ENCODE data around the gene TLR5.
A peak's percentile ranks its signal among the peaks of the same experiment; 100 is the strongest.

TLR5 gene

DNA sequence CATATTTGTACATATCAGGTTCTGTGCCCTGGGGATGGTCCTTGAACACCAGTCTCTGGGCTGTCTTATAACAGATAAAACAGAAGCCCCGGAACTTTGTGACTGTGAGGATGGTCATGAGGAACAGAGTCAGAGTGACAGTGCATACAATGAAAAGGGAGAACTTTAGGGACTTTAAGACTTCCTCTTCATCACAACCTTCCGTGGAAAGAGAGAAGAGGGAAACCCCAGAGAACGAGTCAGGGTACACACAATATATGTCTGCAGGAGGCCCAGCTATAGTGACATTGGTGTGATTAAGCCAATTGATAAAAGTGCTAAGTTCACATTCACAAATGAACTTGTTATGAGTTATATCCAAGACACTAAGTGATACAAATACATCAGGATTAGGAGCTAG, 32.1 kb downstream of the TLR5 start:
- no peak for DNase-seq (ENCODE audit: low spot score)

DNA sequence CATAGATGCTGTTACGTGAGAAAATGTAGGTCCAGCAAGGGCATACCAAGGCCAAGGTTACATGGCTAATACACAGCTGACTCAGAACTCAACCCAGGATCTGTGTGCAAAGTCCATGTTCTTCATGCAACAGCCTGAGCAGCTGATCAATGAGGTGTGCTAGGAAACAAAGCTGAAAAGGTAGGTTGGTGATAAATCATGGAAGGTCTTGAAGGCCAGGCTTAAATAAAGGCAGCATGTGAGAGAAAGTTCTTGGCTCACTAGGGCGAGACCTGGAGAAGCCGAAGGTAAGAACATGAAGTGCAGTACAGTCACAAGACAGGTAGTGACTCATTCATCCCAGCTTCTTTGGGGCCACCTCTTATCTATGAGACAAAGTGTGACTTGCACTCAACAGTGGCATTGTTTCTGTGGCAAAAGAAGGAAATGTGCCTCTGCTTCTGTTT, 33.4 kb downstream of the TLR5 start:
- no peak for DNase-seq (ENCODE audit: low spot score)

DNA sequence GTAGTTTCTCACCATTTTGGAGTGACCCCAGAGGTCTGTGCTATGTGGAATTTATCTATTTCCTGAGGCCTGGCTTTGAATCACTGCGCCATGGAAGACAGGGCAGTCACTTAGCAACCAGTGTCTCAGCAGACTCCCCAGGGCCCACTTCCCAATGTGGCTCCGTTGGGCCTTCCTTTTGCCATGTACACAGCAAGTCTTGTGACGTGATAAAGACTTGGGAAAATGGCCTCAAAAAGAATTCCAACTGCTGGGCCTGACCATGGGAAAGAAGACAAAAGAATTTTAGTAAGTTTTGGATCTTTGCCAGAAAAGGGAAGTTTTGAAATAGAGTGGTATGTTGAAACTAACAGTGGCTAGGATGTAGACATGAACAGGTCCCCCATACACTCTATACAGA, 36.2 kb downstream of the TLR5 start:
- DNase-seq (ENCODE audit: low spot score), result no peak

DNA sequence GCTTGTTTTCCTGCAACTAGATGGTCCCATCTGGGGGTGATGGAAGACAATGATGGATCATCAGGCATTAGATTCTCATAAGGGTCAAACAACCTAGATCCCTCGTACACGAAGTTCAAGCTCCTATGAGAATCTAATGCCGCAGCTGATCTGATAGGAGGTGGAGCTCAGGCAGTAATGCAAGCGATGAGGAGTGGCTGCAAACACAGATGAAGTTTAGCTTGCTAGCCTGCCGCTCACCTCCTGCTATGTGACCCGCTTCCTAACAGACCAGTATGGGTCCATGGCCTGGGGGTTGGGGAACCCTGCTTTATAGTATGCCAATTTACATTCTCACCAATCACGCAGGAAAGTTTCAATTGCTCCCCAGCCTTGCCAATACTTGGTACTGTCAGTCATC, 37.5 kb downstream of the TLR5 start:
- no peak for DNase-seq (ENCODE audit: low spot score)

DNA sequence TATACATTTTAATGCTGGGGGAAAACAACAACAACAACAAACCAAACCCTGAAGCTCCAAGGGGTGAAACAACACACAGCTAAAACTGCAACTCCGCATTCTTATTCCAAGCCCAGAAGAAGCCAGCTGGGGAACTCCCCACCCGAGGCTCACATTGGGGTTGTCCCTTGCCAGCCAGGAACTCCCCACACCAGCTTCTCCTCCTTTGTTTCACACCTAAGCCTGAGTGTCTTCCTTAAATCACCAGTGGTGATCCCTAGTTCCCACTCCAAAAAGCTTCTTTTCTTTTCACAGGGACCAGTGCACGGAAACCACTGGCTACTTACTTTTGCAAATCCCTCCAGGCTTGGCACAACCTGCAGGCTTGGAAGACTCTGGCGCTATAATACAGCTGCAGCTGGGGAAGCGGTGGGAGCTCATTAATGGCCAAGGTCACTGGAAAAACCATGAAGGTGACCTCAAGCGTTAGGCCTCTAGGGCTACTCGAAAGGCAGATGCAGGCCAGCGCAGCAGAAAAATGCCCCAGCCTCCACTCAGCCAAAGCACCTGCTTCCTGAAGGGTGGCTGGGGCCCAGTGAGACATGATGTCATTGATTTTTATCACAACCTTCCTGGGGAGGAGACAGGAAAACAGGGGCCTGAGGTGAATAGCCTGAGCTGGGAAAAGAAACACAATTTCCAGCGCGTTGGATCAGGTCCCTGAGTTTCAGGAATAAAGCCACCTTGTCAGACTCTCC, 40.1 kb downstream of the TLR5 start:
- no peak for DNase-seq (ENCODE audit: low spot score)

DNA sequence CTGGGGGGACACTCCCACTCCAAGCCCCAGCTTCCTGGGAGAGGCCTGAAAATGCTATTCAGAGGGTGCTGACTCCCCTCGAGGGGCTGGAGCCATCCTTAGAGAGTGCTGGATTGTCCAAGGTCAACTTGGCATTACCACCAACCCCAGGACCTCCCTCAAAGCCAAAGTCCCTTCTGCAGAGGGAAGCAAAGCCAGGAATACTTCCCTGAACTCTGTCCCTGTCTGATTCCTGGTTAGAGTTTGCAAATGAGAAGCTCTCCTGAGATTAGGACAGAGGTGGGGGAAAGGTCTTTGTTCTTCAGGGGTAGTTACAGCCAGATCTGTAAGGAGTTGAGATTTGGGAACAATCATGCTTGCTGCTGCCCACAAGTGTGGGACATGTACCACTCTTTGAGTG, 45.3 kb downstream of the TLR5 start:
- DNase-seq (ENCODE audit: low spot score), result no peak

DNA sequence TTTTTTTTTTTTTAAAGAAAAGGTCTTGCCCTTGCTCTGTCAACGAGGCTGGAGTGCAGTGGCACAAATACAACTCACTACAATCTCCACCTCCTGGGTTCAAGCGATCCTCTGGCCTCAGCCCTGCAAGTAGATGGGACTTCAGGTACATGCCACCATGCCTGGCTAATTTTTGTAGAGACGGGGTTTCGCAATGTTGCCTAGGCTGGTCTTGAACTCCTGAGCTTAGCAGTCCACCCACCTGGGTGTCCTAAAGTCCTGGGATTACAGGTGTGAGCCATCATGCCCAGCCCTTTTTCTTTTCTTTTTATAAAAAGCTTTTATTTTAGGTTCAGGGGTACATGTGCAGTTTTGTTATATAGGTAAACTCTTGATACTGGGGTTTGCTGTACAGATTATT, 47.2 kb downstream of the TLR5 start:
- no peak for DNase-seq (ENCODE audit: low spot score)

DNA sequence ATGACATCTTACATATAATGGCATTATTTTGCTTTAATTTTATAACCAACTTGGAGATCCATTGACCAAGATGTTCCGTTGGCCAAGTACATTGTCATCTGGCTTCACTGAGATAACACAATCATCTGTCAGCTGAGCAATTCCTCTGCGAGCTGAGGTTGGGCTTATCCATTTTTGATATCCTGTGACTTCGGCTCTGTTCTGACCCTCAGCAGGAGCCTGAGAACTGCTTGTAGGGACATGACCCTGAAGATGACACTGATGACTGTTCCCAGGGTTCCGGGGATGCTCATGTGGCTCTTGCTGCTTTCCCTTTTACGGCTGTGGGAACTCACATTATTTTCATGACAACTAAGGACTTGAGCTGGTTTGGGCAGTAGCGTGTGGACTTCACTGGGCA, 51.2 kb downstream of the TLR5 start:
- DNase-seq (ENCODE audit: low spot score), result no peak

DNA sequence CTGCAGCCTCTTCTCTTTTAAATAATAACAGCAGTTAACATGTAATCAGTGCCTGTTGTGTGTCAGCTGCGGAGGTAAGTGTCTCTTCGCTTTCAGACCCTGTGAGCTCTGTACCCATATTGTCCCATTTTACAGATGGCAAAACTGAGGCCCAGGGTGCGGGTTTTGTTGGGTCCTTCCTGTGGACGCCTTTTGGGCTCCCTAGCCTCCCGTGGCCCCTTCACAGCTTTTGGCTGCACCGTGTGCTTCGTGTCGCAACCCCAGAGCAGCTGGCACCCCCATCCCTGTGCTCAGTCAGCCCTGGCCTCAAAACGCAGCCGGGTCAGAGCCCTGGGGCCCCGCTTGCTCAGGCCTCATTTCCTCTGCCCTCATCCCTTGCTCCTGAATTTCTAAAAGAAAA, 53.8 kb downstream of the TLR5 start:
- DNase-seq (ENCODE audit: low spot score), result no peak

DNA sequence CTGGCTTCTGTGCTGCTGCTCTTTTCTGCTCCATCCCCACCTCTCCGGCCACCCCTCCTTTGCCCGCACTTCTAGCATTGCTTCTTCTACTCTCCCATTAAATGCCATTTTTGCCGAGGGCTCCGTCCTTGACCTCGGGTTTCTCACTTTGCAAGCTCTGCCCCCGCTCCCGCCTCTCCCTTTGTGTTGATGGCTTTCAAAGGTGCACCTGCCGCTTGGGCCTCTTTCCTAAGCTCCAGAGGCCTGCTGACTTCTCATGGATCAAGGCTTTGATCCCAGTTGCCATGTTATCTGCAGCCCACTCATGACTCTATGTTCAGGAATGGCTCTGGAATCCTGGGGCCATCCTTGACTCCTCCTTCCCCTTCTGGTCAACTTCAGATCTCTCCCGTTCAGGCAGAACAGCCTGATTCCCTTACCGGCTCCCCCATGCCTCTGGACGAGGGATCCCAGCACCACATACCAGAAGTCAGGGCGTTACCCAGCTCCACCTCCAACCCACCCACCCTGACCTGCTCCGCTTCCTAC, 54.3 kb downstream of the TLR5 start:
- DNase-seq (ENCODE audit: low spot score), result no peak

DNA sequence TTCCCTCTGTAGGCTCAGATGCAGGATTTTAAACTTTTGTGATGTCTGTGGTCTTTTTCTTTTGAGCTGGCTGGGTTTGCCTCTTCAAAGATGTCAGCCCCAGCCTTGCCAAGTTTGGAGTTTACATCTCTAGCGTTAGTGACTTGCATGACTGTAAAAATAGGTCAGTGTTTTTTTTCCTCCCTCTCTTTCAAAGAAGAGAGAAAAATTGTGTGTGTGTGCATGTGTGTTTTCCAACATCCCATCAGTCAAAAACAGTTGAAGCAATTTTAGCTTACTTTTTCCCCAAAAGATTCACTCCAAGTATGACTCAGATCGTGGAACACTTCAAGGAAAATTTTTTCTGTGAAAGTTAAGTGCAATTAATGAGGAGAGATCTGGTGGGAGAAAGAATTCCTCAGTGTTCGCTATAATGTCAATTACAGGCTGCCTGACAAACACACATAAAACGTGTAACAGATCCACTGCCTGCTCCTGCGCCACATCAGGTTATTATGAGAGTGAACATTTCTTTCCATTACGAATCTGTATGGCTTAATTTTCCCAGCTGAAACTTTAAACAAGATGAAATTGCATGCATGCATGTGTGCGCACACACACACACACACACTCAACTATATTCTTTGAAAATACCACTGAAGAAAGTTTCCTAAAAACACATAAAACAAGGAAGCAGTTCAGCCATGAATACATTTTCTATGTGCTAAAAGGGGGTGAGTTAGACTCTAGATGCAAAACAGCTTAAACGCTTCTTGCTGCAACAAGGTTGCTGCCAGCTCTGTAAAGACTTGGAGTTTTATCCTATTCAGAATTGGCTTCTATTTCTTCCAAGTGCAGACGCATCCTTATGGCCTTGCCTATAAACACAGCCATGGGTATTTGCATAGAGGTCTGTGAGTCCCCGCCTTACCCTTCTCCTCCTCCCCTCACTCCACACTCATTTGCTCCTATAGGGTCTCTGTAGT, 55.5 kb downstream of the TLR5 start:
- DNase-seq (ENCODE audit: low spot score), result no peak

DNA sequence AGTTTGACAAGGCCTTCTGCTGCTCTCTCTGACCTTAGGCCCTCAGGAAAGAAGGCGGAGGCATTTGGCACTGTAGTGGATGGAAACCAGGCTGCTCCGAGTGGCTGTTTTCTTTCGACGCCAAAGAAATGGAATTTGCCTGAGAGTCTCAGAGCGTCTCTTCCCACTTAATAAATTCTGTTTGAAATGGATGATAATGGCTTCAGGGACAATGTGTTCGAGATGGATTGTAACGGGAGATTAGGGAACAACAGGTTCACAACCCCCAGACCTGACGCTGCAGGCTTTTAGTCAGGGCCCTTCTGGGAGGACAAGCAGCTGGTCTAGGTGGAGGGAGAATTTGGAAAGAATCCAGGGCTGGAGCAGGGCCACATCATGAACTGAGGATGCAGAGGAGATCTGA, 58.6 kb downstream of the TLR5 start:
- DNase-seq (ENCODE audit: low spot score), result no peak

DNA sequence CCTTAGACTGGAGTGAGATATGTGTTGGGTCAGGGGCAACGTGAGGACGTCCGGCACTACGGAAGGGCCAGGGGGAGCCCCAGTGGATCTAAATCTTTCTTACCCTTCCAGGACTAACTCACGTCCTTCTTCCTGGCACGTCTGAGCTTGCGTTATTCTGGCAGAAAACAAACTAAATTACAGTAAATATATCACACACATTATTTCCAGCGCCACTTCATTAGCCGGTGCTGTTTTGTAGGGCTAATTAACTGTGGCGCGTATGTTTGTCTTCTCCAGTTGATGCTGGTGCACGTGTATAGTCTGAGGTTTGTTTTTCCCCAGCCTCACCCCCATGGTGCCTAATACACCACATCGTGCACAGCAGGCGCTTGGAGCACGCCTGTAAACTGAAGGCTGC, 59.2 kb downstream of the TLR5 start:
- DNase-seq (ENCODE audit: low spot score), result no peak

DNA sequence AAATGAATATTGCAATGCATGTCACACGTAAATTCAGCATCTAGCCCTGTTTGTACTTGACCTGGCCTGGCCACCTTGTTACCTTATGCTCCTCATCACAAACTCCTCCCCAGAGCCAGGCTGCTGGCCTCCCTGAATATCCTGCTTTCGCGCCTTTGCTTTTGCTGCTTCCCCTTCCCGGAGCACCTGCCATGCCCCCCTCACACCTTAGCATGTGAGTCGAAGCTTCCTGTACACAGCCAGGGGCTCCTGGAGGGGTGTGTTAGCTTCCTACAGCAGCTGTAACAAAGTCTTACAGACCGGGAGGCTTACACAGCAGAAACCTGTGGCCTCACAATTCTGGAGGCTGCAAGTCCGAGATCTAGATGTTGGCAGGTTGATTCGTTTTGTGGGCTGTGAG, 60.1 kb downstream of the TLR5 start:
- DNase-seq (ENCODE audit: low spot score), result no peak

DNA sequence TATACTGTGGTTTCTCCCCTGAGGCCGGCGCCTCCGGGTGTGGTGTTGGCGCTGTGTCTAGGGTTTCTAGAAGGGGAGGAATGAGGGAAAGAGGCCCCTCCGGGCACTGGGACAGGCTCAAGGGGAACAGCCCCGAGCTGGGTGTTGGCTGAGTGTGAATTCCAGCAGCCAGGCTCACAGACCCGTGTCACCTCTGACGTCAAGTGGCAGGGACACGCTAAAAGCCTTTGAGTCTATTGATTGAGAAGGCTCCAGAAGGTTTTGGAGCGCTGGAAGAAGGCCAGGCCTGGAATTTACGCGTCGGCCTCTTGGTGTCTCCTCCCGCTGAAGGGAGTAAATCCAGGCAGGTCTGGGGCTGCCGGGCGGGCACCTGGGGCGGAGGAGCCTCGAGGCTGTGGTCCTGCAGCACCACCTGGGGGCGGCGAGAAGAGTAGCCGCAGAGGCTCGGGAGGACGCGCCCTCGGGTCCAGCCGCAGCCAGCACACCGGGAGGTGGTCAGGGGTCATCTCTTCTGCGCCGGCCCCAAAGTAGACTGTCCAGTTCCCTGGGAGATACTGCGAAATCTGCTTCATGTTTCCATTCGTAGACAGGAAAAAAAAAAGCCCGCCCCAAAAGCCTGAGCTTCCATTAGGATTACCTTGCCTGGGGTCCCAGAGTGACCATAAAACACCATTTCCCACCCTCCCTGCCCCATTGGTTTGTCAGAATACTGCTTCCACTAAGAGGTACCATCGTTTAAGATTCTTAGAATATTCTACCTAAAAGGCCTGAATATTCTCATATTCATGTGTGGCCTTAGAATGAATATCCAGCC, 61.7 kb downstream of the TLR5 start:
- DNase-seq (ENCODE audit: low spot score), result peak; percentile 60

DNA sequence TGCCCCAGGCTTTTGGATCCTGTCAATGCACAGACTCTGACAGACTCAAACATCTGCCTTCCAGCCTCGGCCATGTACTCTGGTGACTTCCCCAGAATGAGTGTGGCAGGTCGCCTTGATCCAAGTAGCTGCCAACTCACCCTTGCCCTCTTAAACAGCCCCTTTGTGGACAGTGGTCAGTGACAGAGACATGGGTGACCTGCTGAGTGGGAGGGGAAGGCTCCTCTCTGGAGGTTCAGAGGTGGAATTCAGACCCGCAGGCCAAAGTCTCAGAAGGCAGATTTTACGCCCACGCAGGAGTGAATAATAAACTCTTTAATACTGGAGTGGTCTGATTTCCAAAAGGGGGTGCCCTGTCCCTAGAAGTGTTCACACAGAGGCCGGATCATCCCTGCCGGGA, 63.5 kb downstream of the TLR5 start:
- DNase-seq (ENCODE audit: low spot score), result no peak

DNA sequence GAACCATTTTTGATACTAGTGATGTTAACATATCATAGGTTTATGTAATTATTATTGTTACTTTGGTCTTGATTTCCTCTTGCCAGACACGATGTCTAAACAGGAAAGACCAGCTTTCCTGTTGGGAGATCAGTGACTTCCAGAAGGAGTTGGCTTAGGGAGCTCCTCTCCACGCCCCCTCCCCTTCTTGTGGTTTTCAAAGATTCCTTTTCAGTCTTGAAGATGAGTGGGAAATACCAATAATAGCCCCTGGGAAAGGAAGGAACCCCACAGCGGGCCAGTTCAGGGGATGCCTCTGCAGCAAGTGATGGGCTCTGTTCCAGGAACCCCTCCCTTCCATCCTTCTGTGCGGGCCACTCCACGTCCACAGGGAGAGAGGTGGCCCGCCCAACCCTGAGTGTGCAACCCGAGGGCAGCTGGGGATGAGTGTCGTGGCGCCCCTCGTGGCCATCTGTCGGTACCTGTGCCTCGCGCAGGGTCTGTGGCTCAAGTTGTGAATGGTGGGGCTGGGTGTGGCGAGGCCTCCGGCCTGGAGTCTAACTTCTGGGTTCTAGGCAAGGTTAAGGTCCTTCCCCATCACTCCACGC, 65.7 kb downstream of the TLR5 start:
- DNase-seq (ENCODE audit: low spot score), result no peak

DNA sequence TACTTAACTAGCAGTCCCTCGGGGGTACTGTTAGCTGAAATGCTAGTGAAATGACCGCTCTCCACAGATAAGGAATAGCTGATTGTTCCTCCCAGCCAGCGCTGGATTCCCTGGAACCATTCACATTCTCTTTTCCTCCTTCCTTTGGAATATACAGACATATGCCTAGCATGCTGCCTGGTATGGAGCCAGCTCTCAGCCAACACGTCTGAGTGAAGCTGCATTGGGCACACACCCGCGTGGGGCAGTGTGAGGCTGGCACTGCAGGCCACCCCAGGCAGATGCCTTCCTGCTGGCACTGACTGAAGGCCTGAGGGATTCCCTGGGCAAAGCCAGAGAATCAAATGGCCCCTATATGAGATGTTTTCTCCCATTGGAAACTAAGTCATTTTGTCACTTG, 66.7 kb downstream of the TLR5 start:
- no peak for DNase-seq (ENCODE audit: low spot score)

DNA sequence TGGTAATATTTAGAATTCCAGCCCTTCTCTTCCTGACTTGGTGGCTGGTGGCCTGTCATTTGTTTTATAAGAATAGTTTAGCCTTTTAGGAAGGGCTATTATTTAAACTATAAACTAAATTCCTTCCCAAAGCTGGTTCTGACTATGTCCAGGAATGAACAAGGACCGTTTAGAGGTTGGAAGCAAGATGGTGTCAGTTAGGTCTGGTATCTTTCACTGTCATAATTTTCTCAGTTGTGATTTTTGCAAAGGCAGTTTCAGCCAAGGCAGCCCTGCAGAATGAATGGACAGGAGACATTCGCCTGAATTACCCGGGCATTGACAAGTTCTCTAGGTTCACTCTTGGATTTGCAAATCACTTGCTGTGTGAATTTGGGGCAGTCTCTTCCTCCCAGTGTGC, 67.2 kb downstream of the TLR5 start:
- DNase-seq (ENCODE audit: low spot score), result no peak

DNA sequence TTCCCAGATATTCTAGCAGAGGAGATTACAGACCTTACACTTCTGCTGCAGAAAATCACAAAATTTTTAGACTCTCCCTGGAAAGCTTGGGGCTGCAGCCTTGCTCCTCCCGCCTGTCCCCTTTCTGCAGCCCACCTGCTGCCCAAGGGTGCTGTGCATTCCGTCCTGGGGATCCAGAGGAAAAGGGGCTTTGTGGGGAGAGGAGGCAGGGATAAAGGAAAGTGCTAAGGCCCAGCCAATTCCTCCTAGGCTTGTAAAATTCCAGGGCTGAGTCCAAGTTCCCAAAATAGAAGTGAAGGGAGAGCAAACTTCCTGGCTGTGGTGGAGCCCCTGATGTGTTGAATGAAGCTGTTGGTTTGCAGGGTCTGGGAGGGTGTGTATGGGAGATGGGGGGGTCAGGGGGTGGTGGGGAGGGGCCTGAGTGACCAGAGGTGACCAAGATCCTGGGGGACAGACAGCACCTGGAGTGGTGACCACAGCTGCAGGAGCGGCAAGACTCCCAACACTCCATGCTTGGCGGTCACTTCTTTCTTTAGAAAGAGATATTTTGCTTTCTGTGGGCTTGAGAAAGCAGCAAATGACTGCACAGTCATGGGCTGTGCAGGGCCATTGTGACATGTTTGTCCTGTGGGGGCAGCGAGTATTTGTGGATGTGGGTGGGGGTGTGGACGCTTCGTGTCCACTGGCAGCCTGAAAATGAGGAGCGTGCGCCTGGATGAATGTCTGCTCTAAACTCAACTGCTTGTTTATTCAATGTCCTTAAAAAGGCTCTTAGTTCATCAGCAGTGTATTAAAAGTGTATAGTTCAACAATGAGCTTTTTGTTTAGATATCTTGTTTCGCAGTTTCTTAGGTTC, 68.4 kb downstream of the TLR5 start:
- DNase-seq (ENCODE audit: low spot score), result no peak
